ENCODE data around the gene KLK8.

The KLK8 gene

GRCh38 chr19:51014242-51014641 is 12.8 kb upstream of the KLK8 start:
- H3K4me3 ChIP-seq (ENCODE audit: low read depth, low read length, poor library complexity, severe bottlenecking), result no peak overlapping the region
- no peaks in the 10 kb centered on the region for H4K20me1 ChIP-seq (ENCODE audit: insufficient read depth, low read length)
- H3K27ac ChIP-seq (ENCODE audit: low read depth, low read length, poor library complexity, severe bottlenecking), result no peak overlapping the region
- H3K9me2 ChIP-seq (ENCODE audit: low read depth, low read length), result no peaks in the 10 kb centered on the region
- H3K9me3 ChIP-seq (ENCODE audit: low read length), result no peaks in the 10 kb centered on the region
- no peaks in the 10 kb centered on the region for H3K4me1 ChIP-seq (ENCODE audit: insufficient read depth, low read length, severe bottlenecking)
- TF ChIP-seq EZH2 (IDR thresholded peaks at IDR 0.05; ENCODE audit: borderline replicate concordance, low read length) (no peak), CTCF (IDR thresholded peaks at IDR 0.05; ENCODE audit: low read length) (no peak)
- H3K4me2 ChIP-seq (ENCODE audit: low read length), result no peak overlapping the region
- H3F3A ChIP-seq (ENCODE audit: insufficient read depth, low read length), result no peaks in the 10 kb centered on the region
- H2AFZ ChIP-seq (ENCODE audit: low read length), result no peak overlapping the region
- H3K79me2 ChIP-seq (ENCODE audit: insufficient read depth, low read length), result no peaks in the 10 kb centered on the region
- H3K27me3 ChIP-seq (ENCODE audit: insufficient read depth, low read length), result no peaks in the 10 kb centered on the region
- no peaks in the 10 kb centered on the region for H3K36me3 ChIP-seq (ENCODE audit: insufficient read depth, low read length)
- no peak overlapping the region for H3K9ac ChIP-seq (ENCODE audit: low read length)

- Histone ChIP-seq H3K9ac (ENCODE audit: low read length) (no peak overlapping the region), H3K79me2 (ENCODE audit: insufficient read depth, low read length) (no peaks in the 10 kb centered on the region), H3K4me3 (ENCODE audit: low read depth, low read length, poor library complexity, severe bottlenecking) (no peak overlapping the region), H3K9me2 (ENCODE audit: low read depth, low read length) (no peaks in the 10 kb centered on the region), H4K20me1 (ENCODE audit: insufficient read depth, low read length) (no peaks in the 10 kb centered on the region), H3K27ac (ENCODE audit: low read depth, low read length, poor library complexity, severe bottlenecking) (no peak overlapping the region), H3K9me3 (ENCODE audit: low read length) (no peaks in the 10 kb centered on the region), H3K36me3 (ENCODE audit: insufficient read depth, low read length) (no peaks in the 10 kb centered on the region), H3K4me1 (ENCODE audit: insufficient read depth, low read length, severe bottlenecking) (no peaks in the 10 kb centered on the region), H3K4me2 (ENCODE audit: low read length) (no peak overlapping the region), H3K27me3 (ENCODE audit: insufficient read depth, low read length) (no peaks in the 10 kb centered on the region), H2AFZ (ENCODE audit: low read length) (no peak overlapping the region), H3F3A (ENCODE audit: insufficient read depth, low read length) (no peaks in the 10 kb centered on the region)
- no peak for TF ChIP-seq CTCF (IDR thresholded peaks at IDR 0.05; ENCODE audit: low read length)
- no peak for TF ChIP-seq EZH2 (IDR thresholded peaks at IDR 0.05; ENCODE audit: borderline replicate concordance, low read length)
These were observed 11.3 kb upstream of the KLK8 start for GRCh38 chr19:51012661-51013190.

GRCh38 chr19:51010066-51010795 is 8.8 kb upstream of the KLK8 start:
- Histone ChIP-seq H3K79me2 (ENCODE audit: insufficient read depth, low read length) (no peaks in the 10 kb centered on the region), H4K20me1 (ENCODE audit: insufficient read depth, low read length) (no peaks in the 10 kb centered on the region), H3F3A (ENCODE audit: insufficient read depth, low read length) (no peaks in the 10 kb centered on the region), H3K27ac (ENCODE audit: low read depth, low read length, poor library complexity, severe bottlenecking) (no peak overlapping the region), H3K36me3 (ENCODE audit: insufficient read depth, low read length) (no peaks in the 10 kb centered on the region), H3K4me3 (ENCODE audit: low read depth, low read length, poor library complexity, severe bottlenecking) (no peak overlapping the region), H3K9me3 (ENCODE audit: low read length) (no peaks in the 10 kb centered on the region), H2AFZ (ENCODE audit: low read length) (no peak overlapping the region), H3K9me2 (ENCODE audit: low read depth, low read length) (no peaks in the 10 kb centered on the region), H3K4me2 (ENCODE audit: low read length) (no peak overlapping the region), H3K9ac (ENCODE audit: low read length) (no peak overlapping the region), H3K4me1 (ENCODE audit: insufficient read depth, low read length, severe bottlenecking) (no peaks in the 10 kb centered on the region), H3K27me3 (ENCODE audit: insufficient read depth, low read length) (no peaks in the 10 kb centered on the region)
- no peak for TF ChIP-seq CTCF (IDR thresholded peaks at IDR 0.05; ENCODE audit: low read length)
- TF ChIP-seq EZH2 (IDR thresholded peaks at IDR 0.05; ENCODE audit: borderline replicate concordance, low read length), result no peak

All from OCI-LY1 (cell line).